Measurements from ENCODE around the gene NT5M.

The NT5M gene

GRCh38 chr17:17355426-17355825, 52.3 kb downstream of the NT5M start:
- DNase-seq (ENCODE audit: low spot score), result no peak

- DNase-seq (ENCODE audit: low spot score), result peak; percentile 89
Measured at GRCh38 chr17:17356149-17356930, 53.2 kb downstream of the NT5M start.

GRCh38 chr17:17356931-17357270, 53.7 kb downstream of the NT5M start:
- DNase-seq (ENCODE audit: low spot score), result no peak

- DNase-seq (ENCODE audit: low spot score), result no peak
Measured at GRCh38 chr17:17358060-17358751, 55.0 kb downstream of the NT5M start.

GRCh38 chr17:17358866-17359265, 55.7 kb downstream of the NT5M start:
- DNase-seq (ENCODE audit: low spot score), result no peak

- no peak for DNase-seq (ENCODE audit: low spot score)
Measured at GRCh38 chr17:17359271-17359670, 56.1 kb downstream of the NT5M start.

GRCh38 chr17:17360087-17360730, 57.0 kb downstream of the NT5M start:
- DNase-seq (ENCODE audit: low spot score), result no peak

GRCh38 chr17:17361543-17361866, 58.3 kb downstream of the NT5M start:
- DNase-seq (ENCODE audit: low spot score), result no peak

- DNase-seq (ENCODE audit: low spot score), result no peak
Measured at GRCh38 chr17:17361867-17362539, 58.8 kb downstream of the NT5M start.

- no peak for DNase-seq (ENCODE audit: low spot score)
Measured at GRCh38 chr17:17362540-17362930, 59.4 kb downstream of the NT5M start.

- no peak for DNase-seq (ENCODE audit: low spot score)
Measured at GRCh38 chr17:17363638-17364337, 60.6 kb downstream of the NT5M start.

GRCh38 chr17:17364338-17364667, 61.1 kb downstream of the NT5M start:
- no peak for DNase-seq (ENCODE audit: low spot score)

GRCh38 chr17:17365476-17366110, 62.4 kb downstream of the NT5M start:
- no peak for DNase-seq (ENCODE audit: low spot score)

GRCh38 chr17:17366235-17366634, 63.1 kb downstream of the NT5M start:
- DNase-seq (ENCODE audit: low spot score), result no peak

GRCh38 chr17:17366941-17367875, 64.0 kb downstream of the NT5M start:
- no peak for DNase-seq (ENCODE audit: low spot score)

GRCh38 chr17:17367931-17368330, 64.8 kb downstream of the NT5M start:
- DNase-seq (ENCODE audit: low spot score), result no peak

- DNase-seq (ENCODE audit: low spot score), result no peak
Measured at GRCh38 chr17:17370711-17371110, 67.5 kb downstream of the NT5M start.

- no peak for DNase-seq (ENCODE audit: low spot score)
Measured at GRCh38 chr17:17372856-17373520, 69.8 kb downstream of the NT5M start.

- DNase-seq (ENCODE audit: low spot score), result no peak
Measured at GRCh38 chr17:17375841-17376240, 72.7 kb downstream of the NT5M start.

GRCh38 chr17:17376362-17376761, 73.2 kb downstream of the NT5M start:
- no peak for DNase-seq (ENCODE audit: low spot score)
